Fibroblast of lung (primary cell): ENCODE results near the gene SLC7A6OS. TPM values are rescaled to one million over a fixed set of nuclear protein-coding genes. Genes with fewer than 3 reads are reported as not detected.

Experiments used
- DNase-seq, 2 donors: peaks; one replicate each; pipeline versions ENCODE4 v3.0.0 to v3.0.0-alpha.2; 2010; ENCODE audit warnings: low read depth in 2 of 2
- H2AFZ ChIP-seq: 2 replicates; pipeline ENCODE4 v1.5.1; 2012; ENCODE audit warnings: low read length, control low read depth, inconsistent platforms
- H3K27ac ChIP-seq: 2 replicates; pipeline ENCODE4 v1.5.1; 2011; ENCODE audit warnings: low read length, control low read depth; ENCODE audit not compliant: insufficient read depth
- H3K27me3 ChIP-seq: 2 replicates; pipeline ENCODE4 v1.5.1; 2011; ENCODE audit warnings: mild to moderate bottlenecking, low read length; ENCODE audit not compliant: control insufficient read depth, insufficient read depth
- H3K36me3 ChIP-seq: 2 replicates; pipeline ENCODE4 v1.5.1; 2011; ENCODE audit warnings: low read length; ENCODE audit not compliant: control insufficient read depth, insufficient read depth
- H3K4me1 ChIP-seq: 2 replicates; pipeline ENCODE4 v1.5.1; 2011; ENCODE audit warnings: low read length; ENCODE audit not compliant: control insufficient read depth, insufficient read depth; ENCODE audit errors: extremely low read depth
- H3K4me2 ChIP-seq: 2 replicates; pipeline ENCODE4 v1.5.1; 2011; ENCODE audit warnings: low read length, control low read depth; ENCODE audit not compliant: insufficient read depth; ENCODE audit errors: extremely low read depth
- H3K4me3 ChIP-seq, 4 experiments: fragments of 200-600 bp in 1 of 4; sonication (generic) in 1 of 4; replicated peaks in 1 of 4; 2 replicates each; pipeline ENCODE4 v1.5.1; 2011 to 2016; ENCODE audit warnings: low read length in 4 of 4, low read depth in 3 of 4, mild to moderate bottlenecking in 3 of 4, control low read depth in 2 of 4, inconsistent platforms in 1 of 4, mixed read lengths in 1 of 4; ENCODE audit not compliant: insufficient read depth in 1 of 4; ENCODE audit errors: control extremely low read depth in 1 of 4
- H3K79me2 ChIP-seq: 2 replicates; pipeline ENCODE4 v1.5.1; 2012; ENCODE audit warnings: mild to moderate bottlenecking, low read length, inconsistent platforms; ENCODE audit not compliant: control insufficient read depth, insufficient read depth
- H3K9ac ChIP-seq: 2 replicates; pipeline ENCODE4 v1.5.1; 2011; ENCODE audit warnings: mild to moderate bottlenecking, low read length, control low read depth; ENCODE audit not compliant: insufficient read depth
- H3K9me3 ChIP-seq: 2 replicates; pipeline ENCODE4 v1.5.1; 2012; ENCODE audit warnings: low read depth, low read length; ENCODE audit not compliant: control insufficient read depth, insufficient read depth
- H4K20me1 ChIP-seq: 2 replicates; pipeline ENCODE4 v1.5.1; 2011; ENCODE audit warnings: low read length; ENCODE audit not compliant: control insufficient read depth, insufficient read depth; ENCODE audit errors: extremely low read depth
- CTCF ChIP-seq, 2 donors: IDR thresholded peaks in 1 of 2; conservative IDR thresholded peaks in 1 of 2; 1 replicate in 1 of 2; 2 replicates in 1 of 2; pipeline ENCODE4 v1.5.1; 2011 to 2012; ENCODE audit warnings: low read length in 2 of 2, control low read depth in 1 of 2, inconsistent platforms in 1 of 2, low read depth in 1 of 2, mild to moderate bottlenecking in 1 of 2
- EZH2 ChIP-seq: IDR thresholded peaks from 2 replicates; pipeline ENCODE4 v1.5.1; 2012; ENCODE audit warnings: low read length, control low read depth, mild to moderate bottlenecking; ENCODE audit errors: missing control alignments
- polyA plus RNA-seq, 2 donors: library from polyadenylated mRNA; depleted of rRNA in 1 of 2; stranded (reverse) in 1 of 2; unstranded in 1 of 2; fragments of >200 nt; gene quantifications; 2 replicates each; pipeline ENCODE4 v1.2.1, GENCODE V29; 2011 to 2012; ENCODE audit warnings: missing spikeins in 1 of 2
- total RNA-seq: library from RNA; depleted of rRNA; stranded (reverse); fragments of >200 nt; gene quantifications from 2 replicates; pipeline ENCODE4 v1.2.1, GENCODE V29; 2014

Gene SLC7A6OS
- total and polyA plus RNA-seq, 2 donors (not counting 1 experiment from before 2014, with no cell fraction given) = 8.7 to 19.5 TPM

GRCh38 chr16:68252383-68252782, 58.4 kb downstream of the SLC7A6OS start:
- no peak for DNase-seq
- Histone ChIP-seq H3K79me2 (no peaks in the 10 kb centered on the region), H2AFZ (no peak overlapping the region), H3K9ac (no peak overlapping the region), H3K4me2 (no peak overlapping the region), H3K27ac (no peak overlapping the region), H3K27me3 (no peaks in the 10 kb centered on the region), H3K9me3 (no peaks in the 10 kb centered on the region), H3K4me1 (no peaks in the 10 kb centered on the region), H3K36me3 (peaks cover 9% of the 10 kb centered on the region), H3K4me3 (no peak overlapping the region), H4K20me1 (no peaks in the 10 kb centered on the region)
- TF ChIP-seq EZH2 (no peak), CTCF (conservative IDR thresholded peaks at IDR 0.05 in 1 of 2, IDR thresholded peaks at IDR 0.05 in 1 of 2; ENCODE audit: low read depth in 1 of 2, low read length in 2 of 2) (no peak)

- H3K9me3 ChIP-seq = no peaks in the 10 kb centered on the region
These were observed 58.9 kb downstream of the SLC7A6OS start for GRCh38 chr16:68251832-68252231.

GRCh38 chr16:68250951-68251350, 59.8 kb downstream of the SLC7A6OS start:
- TF ChIP-seq EZH2 (no peak), CTCF (conservative IDR thresholded peaks at IDR 0.05 in 1 of 2, IDR thresholded peaks at IDR 0.05 in 1 of 2; ENCODE audit: low read depth in 1 of 2, low read length in 2 of 2) (no peak)
- Histone ChIP-seq H3K4me1 (peaks cover 7% of the 10 kb centered on the region), H3K9me3 (no peaks in the 10 kb centered on the region), H3K4me3 (no peak overlapping the region), H3K27me3 (no peaks in the 10 kb centered on the region), H3K9ac (no peak overlapping the region), H3K27ac (no peak overlapping the region), H3K79me2 (peaks cover 5% of the 10 kb centered on the region), H2AFZ (no peak overlapping the region), H3K36me3 (peaks cover 9% of the 10 kb centered on the region), H3K4me2 (no peak overlapping the region), H4K20me1 (no peaks in the 10 kb centered on the region)
- DNase-seq = no peak

More at GRCh38 chr16:68251832-68252231, 58.9 kb downstream of the SLC7A6OS start:
- no peak overlapping the region for H3K4me3 ChIP-seq
- H2AFZ ChIP-seq = no peak overlapping the region
- H3K27me3 ChIP-seq = no peaks in the 10 kb centered on the region
- H4K20me1 ChIP-seq = no peaks in the 10 kb centered on the region
- H3K9ac ChIP-seq = no peak overlapping the region
- no peak overlapping the region for H3K4me2 ChIP-seq
- TF ChIP-seq CTCF (conservative IDR thresholded peaks at IDR 0.05 in 1 of 2, IDR thresholded peaks at IDR 0.05 in 1 of 2; ENCODE audit: low read depth in 1 of 2, low read length in 2 of 2) (no peak), EZH2 (no peak)
- no peak overlapping the region for H3K27ac ChIP-seq
- DNase-seq = no peak
- peaks cover 3% of the 10 kb centered on the region for H3K4me1 ChIP-seq
- peaks cover 9% of the 10 kb centered on the region for H3K36me3 ChIP-seq
- H3K79me2 ChIP-seq = peaks cover 2% of the 10 kb centered on the region
